ENCODE measurements around the gene STARD5.
"Not testable (repeated sequence)": the region's sequence is repeated elsewhere in the genome, so short reads cannot be mapped to it uniquely, and the experiment has no call there.

STARD5 gene

GRCh38 chr15:81337241-81337640, 13.3 kb upstream of the STARD5 start:
- no peak for DNase-seq

DNA sequence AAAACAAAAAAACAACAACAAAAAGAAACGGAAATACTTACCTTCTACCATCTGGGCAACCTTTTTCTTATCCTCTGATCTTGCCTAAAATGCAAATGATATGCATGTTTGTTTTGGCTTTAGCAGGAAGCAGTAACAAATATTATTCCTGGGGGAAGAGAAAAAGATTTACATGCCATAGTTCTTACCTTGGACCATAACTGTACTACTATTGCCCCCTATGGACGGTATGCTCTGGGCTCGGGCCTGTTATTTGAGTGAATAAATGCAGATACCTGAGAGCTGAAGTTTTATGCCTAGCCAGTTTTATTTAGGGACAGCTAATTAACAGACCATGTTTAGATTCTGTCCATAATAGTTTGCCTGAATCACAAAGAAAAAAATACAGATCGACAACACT, 12.6 kb upstream of the STARD5 start:
- peak in 1 of 2 experiments; percentile 26 for DNase-seq

- no peak for DNase-seq
Observed at GRCh38 chr15:81335631-81336030, 11.7 kb upstream of the STARD5 start.

- no peak for DNase-seq
Observed at GRCh38 chr15:81334768-81335435, 11.0 kb upstream of the STARD5 start.

DNA sequence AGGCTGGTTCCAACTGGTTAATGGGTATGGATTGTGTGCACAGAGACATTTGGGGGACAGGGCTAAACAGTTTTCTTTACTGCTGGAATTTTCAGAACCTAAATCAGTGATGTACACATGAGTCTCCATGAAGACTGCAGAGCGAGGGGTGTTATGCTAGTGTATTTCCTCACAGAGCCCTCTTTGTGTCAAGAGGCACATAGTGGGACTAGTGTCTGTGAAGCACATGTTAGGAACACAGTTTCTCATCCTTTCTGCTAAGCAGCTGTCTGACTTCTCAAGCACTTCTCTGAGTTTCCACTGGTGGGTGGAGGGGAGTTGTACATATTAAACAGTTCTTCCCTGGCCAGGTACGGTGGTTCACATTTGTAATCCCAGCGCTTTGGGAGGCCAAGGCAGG, 9.4 kb upstream of the STARD5 start:
- DNase-seq: no peak

GRCh38 chr15:81332326-81332725, 8.4 kb upstream of the STARD5 start:
- no peak for DNase-seq

DNA sequence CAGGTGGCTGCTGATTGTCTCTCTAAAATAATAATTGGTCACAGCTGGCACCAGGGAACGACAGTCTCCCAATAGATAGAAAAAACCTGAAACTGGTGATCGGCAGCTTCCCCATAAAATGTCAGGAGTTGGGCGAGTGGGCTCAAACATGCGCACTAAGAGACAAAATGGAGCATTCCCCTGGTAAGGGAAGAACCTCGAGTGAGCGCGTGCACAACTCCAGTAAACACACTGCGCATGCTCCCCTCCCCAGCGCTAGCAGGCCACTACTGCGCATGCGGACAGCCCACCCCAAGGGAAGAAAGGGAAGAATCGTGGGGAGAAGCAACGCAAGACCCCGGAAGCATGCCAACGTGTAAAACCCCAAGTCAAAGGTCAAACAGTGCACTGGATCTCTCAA, 7.7 kb upstream of the STARD5 start:
- no peak for DNase-seq

- DNase-seq: not testable (repeated sequence)
Observed at GRCh38 chr15:81331141-81331540, 7.2 kb upstream of the STARD5 start.

DNA sequence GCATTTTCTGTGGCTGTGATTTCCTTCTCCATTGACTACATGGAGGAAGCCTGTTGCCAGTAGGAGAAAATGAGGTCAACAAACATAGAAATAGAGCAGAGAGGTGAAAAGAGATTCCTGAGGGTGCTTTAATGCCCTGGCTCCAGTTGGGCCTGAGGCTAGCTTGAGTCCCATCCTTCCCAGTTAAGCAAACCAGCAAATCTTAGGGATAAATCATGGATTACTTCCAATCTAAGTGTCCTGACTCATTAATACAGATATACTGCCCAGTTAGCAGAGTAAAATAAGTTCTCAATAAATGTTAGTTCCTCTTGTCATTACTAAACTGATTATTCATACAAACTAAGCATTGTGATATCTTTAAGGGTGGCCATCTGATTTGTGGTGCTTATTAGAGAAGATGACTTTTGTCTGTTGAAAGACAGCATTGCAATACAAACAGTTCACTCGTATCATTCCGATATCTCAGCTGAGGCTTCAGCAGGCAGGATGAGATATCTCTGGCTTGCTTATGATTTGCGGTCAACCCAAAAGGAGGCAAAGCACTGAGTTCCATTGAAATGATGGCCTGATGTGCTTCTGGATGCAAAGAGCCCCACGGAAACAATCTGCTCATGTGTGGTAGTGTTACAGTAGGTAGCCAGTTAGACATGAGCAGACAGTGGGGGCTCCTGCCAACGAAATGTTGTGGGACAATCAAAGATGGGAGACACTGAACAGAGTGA, 6.6 kb upstream of the STARD5 start:
- DNase-seq: no peak

GRCh38 chr15:81329446-81329845, 5.5 kb upstream of the STARD5 start:
- DNase-seq: no peak

- no peak for DNase-seq
Observed at GRCh38 chr15:81327516-81327915, 3.6 kb upstream of the STARD5 start.

DNA sequence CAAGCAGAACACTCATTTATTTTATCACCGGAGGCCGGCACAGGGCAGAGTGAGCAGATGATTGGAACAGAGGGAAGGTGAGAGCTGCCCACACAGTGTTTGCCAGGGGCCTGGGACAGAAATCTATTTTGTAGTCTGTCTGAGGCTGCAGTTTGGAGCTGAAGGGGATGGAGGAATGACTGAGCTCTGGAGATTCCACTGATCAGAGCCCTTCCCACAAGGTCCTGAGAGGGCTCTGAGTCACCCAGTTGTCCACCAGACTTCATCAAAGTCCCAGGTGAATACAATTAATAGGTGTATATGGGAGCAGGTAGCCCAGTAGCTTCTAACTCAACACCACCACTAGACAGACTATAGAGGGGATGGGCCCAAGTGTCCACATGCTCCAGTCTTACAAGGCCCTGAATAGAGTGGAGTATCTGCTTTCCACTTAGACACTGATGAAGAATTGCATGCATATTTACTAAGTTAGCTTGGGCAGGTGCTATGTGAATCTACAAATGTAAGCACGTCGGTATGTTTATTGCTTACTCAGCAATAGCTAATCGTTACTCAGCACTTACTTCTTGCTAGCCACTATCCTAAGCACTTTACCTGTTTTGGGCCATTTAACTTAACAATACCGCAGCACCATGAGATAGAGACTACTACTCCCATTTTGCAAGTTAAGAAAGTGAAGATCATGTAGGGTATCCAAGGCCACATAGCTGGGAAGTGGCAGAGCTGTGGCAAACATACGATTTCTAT, 2.7 kb upstream of the STARD5 start:
- DNase-seq: no peak

- no peak for DNase-seq
Observed at GRCh38 chr15:81323559-81323943, 390 bp downstream of the STARD5 start.

GRCh38 chr15:81322676-81323253, 1.2 kb downstream of the STARD5 start:
- no peak for DNase-seq

GRCh38 chr15:81321667-81322066, 2.3 kb downstream of the STARD5 start:
- no peak for DNase-seq

DNA sequence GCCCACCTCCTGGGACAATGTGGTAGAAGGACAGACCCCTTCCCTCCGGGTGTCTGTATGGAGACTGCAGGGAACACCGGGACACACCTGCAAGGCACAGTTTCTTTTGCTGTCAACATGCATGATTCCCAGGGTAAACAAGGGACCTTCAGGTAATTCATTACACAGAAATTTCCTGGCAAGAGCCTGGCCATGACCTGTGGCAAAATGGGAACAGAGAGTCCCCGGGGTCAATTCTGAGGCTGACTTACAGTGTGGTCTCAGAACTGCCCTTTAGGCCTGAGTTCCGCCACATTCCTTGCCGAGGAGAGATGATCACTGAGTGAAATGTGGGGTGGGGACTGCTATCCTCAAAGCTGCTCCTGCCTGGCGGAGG, 6.3 kb downstream of the STARD5 start:
- DNase-seq: no peak

DNA sequence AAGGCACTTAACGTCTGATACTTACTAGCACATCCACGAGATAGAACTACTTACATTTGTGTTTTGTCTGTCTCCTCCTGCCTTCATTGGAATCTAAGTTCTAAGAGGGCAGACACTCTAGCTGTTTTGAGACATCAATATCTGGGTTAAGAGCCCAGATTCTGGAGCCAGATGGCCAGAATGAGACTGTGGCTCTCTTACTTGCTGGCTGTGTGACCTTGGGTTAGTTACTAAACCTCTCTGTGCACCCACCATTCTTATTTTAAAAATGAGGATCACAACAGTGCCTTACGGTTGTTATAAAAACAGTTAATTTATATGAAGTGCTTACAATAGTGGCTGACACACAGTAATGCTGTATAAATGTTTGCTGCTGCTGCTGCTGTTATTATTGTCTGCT, 7.7 kb downstream of the STARD5 start:
- no peak for DNase-seq

DNA sequence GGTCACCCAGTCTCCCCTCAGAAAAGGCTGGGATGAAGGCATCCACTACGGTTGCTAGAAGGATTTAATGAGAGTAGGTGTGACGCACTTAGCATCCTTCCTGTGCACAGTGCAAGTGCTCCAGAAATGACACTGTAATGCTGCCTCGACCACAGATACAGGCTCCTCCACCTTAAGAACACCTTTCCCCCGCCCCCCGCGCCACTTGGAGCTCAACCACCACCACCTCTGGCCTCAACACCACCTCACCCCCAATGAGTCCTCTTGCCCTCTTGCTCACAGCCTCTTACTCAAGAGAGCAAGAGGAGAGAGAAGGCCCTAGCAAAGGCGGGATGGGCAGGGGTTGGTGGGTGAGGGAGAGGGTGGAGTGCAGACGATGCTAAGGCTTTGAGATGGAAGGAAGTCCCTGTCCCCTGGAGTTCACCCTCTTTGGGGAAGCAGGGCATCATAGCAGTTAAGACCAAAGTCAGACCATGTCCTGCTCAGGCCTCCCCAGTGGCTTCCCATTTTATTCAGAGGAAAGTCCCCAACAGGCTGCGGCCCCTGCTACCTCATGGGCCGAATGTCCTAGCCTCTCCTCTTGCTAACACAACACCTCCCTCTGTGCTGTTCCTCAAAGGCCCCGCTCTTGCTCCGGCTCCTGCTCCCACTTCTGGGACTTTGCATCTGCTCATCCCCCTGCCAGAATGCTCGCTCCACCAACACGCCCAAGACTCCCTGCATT, 8.3 kb downstream of the STARD5 start:
- no peak for DNase-seq

GRCh38 chr15:81314378-81314777, 9.6 kb downstream of the STARD5 start:
- no peak for DNase-seq

- DNase-seq: no peak
Observed at GRCh38 chr15:81313686-81314085, 10.3 kb downstream of the STARD5 start.

DNA sequence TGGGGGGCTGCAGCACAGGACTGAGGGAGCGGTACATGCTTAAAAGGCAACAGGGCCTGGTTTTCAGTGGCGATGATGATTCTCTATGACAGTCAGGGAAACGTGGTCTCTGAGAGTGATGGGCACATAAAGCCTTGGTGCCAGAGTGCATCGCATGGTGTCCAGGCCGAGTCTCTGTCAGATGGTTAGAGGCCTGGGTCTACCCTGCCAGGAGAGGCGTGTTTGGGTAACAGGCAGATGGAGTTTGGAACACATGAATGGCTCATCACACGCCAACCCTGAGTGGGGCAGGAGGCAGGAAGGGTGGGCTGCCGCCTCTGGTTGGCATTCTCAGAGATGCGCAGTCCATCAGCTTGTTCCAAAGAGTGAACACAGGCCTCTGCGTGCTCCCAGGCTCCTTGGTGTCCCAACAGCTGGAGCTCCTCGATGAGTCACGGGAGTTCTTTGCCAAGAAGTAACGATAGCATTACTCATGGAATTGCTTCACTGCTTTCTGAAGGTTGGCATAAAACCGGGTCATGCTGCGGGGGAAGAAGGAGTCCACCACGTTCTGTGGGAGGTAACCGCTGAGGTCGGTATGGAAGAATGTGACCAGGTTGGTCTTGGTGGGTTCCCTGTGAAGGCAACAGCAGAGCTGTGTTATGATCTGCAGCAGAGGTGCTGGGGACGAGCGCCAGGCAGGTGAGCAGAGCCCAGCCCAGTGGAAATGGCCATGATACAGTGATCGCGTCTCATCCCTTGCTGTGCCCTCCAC, 11.0 kb downstream of the STARD5 start:
- DNase-seq: peak; percentile 88 to 91

DNA sequence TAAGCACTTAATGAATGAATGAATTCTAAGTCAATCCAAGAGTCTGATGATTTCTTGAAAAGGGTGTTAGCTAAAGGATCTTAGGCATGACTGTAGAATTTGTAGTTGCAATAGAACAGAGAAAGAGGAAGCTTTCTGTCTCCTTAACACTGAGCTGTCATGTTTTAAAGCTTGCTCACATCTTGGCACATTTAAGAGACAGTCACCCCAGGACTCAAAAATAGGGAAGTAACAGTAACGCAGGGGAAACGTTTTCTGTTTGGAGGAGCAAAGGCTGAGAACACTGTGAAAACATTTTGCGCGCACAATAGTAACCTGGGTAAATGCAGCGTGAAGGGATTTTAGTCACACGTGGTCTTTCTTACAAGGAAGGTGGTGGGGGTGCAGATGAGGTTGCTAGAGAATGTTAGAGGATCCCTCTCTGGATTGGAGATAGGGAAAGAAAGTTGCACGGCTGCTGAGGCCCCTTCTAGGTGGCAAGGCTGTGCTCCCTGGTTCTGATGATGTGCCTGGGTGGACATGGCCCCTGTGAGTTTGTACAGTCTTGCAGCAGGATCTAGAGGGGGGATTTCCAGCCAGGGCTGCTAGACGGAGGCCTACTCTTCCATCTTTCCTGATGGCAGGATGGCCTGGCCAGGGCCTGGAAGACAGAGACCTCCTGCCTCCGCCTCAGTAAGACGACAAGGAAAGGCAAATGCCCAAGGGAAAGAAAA, 12.0 kb downstream of the STARD5 start:
- DNase-seq: no peak
